SK-N-SH treated with all-trans-retinoic acid at 6 μM for 48 hours (cell line): Measurements from ENCODE around the gene LYST.

Experiments used
- ATAC-seq: fragments of 200-7000 bp; cut with Tn5 transposase; 3 replicates; pipeline ENCODE4 v1.9.1; 2020; ENCODE audit warnings: mild to moderate bottlenecking, moderate library complexity
- BACH2 ChIP-seq: fragments of 250-450 bp; sonication (Bioruptor Pico); IDR thresholded peaks from 2 replicates; pipeline ENCODE4 v1.9.0; 2021; ENCODE audit warnings: mild to moderate bottlenecking, borderline replicate concordance
- CREB5 ChIP-seq: fragments of 250-450 bp; sonication (Bioruptor Pico); IDR thresholded peaks from 2 replicates; pipeline ENCODE4 v1.5.1; 2020; ENCODE audit warnings: low read depth, mild to moderate bottlenecking, moderate library complexity
- CSDC2 ChIP-seq: fragments of 250-450 bp; sonication (Bioruptor Pico); IDR thresholded peaks from 2 replicates; pipeline ENCODE4 v1.5.0; 2020; ENCODE audit warnings: mild to moderate bottlenecking, moderate library complexity
- CSRNP3 ChIP-seq: fragments of 250-450 bp; sonication (Bioruptor Pico); IDR thresholded peaks from 2 replicates; pipeline ENCODE4 v1.5.1; 2021; ENCODE audit warnings: mild to moderate bottlenecking, moderate library complexity
- ESRRG ChIP-seq: fragments of 250-450 bp; sonication (Bioruptor Pico); IDR thresholded peaks from 2 replicates; pipeline ENCODE4 v1.6.1; 2021; ENCODE audit warnings: mild to moderate bottlenecking
- GLIS3 ChIP-seq: fragments of 250-450 bp; sonication (Bioruptor Pico); IDR thresholded peaks from 2 replicates; pipeline ENCODE4 v1.5.0; 2020; ENCODE audit warnings: mild to moderate bottlenecking, moderate library complexity
- ISL1 ChIP-seq: fragments of 250-450 bp; sonication (Bioruptor Pico); IDR thresholded peaks from 2 replicates; pipeline ENCODE4 v2.1.2; 2022; ENCODE audit warnings: mild to moderate bottlenecking, moderate library complexity
- PATZ1 ChIP-seq: fragments of 250-450 bp; sonication (Bioruptor Pico); IDR thresholded peaks from 2 replicates; pipeline ENCODE4 v1.8.0; 2020; ENCODE audit warnings: mild to moderate bottlenecking, moderate library complexity, borderline replicate concordance
- POU6F1 ChIP-seq: fragments of 250-450 bp; sonication (Bioruptor Pico); IDR thresholded peaks from 2 replicates; pipeline ENCODE4 v1.8.0; 2021; ENCODE audit warnings: low read depth, mild to moderate bottlenecking, moderate library complexity, borderline replicate concordance
- RARB ChIP-seq: fragments of 250-450 bp; sonication (Bioruptor Pico); IDR thresholded peaks from 2 replicates; pipeline ENCODE4 v1.8.0; 2021; ENCODE audit warnings: mild to moderate bottlenecking, moderate library complexity
- SNAI2 ChIP-seq: fragments of 250-450 bp; sonication (Bioruptor Pico); IDR thresholded peaks from 2 replicates; pipeline ENCODE4 v1.5.0; 2020; ENCODE audit warnings: mild to moderate bottlenecking, moderate library complexity
- TCF4 ChIP-seq: fragments of 250-450 bp; sonication (Bioruptor Pico); IDR thresholded peaks from 2 replicates; pipeline ENCODE4 v1.8.0; 2021; ENCODE audit warnings: mild to moderate bottlenecking, moderate library complexity, borderline replicate concordance
- TOX ChIP-seq: fragments of 250-450 bp; sonication (Bioruptor Pico); IDR thresholded peaks from 2 replicates; pipeline ENCODE4 v1.8.0; 2021; ENCODE audit warnings: mild to moderate bottlenecking, moderate library complexity, borderline replicate concordance
- TSHZ2 ChIP-seq: fragments of 250-450 bp; sonication (Bioruptor Pico); IDR thresholded peaks from 2 replicates; pipeline ENCODE4 v1.5.0; 2020; ENCODE audit warnings: mild to moderate bottlenecking, moderate library complexity
- ZC3H10 ChIP-seq: fragments of 250-450 bp; sonication (Bioruptor Pico); IDR thresholded peaks from 2 replicates; pipeline ENCODE4 v1.5.1; 2021; ENCODE audit warnings: mild to moderate bottlenecking, moderate library complexity
- ZFP3 ChIP-seq: fragments of 250-450 bp; sonication (Bioruptor Pico); IDR thresholded peaks from 2 replicates; pipeline ENCODE4 v1.5.0; 2020; ENCODE audit warnings: mild to moderate bottlenecking, moderate library complexity
- ZFP30 ChIP-seq: fragments of 450-650 bp; formaldehyde crosslinking; IDR thresholded peaks from 2 replicates; pipeline ENCODE4 v1.5.0; 2022; ENCODE audit warnings: mild to moderate bottlenecking, moderate library complexity
- ZNF565 ChIP-seq: fragments of 450-650 bp; formaldehyde crosslinking; conservative IDR thresholded peaks from 2 replicates; pipeline ENCODE4 v1.5.0; 2020; ENCODE audit warnings: low read depth, mild to moderate bottlenecking, moderate library complexity
- ZNF8 ChIP-seq: fragments of 450-650 bp; formaldehyde crosslinking; IDR thresholded peaks from 2 replicates; pipeline ENCODE4 v1.5.0; 2020; ENCODE audit warnings: mild to moderate bottlenecking, moderate library complexity

LYST gene

GRCh38 chr1:235671992-235672391, 194.7 kb downstream of the LYST start:
- no peak for TF ChIP-seq TSHZ2 (CRISPR knock-in tag)
- TF ChIP-seq GLIS3 = no peak
- no peak for TF ChIP-seq CSRNP3 (CRISPR knock-in tag)
- no peak for ATAC-seq

GRCh38 chr1:235670157-235670776, 196.4 kb downstream of the LYST start:
- no peak for ATAC-seq
- TF ChIP-seq TCF4 (CRISPR knock-in tag) (no peak), ESRRG (no peak), ZNF8 (CRISPR knock-in tag) (no peak), ZNF565 (no peak), ISL1 (CRISPR knock-in tag) (no peak), CSDC2 (no peak), GLIS3 (no peak), PATZ1 (CRISPR knock-in tag) (no peak), ZFP3 (CRISPR knock-in tag) (no peak), TOX (CRISPR knock-in tag) (no peak), CSRNP3 (CRISPR knock-in tag) (no peak), ZFP30 (CRISPR knock-in tag) (no peak), ZC3H10 (no peak), POU6F1 (no peak), RARB (no peak), SNAI2 (no peak), BACH2 (no peak)
- TF ChIP-seq, all 23 proteins: peak for 0

GRCh38 chr1:235669277-235669676, 197.4 kb downstream of the LYST start:
- no peak for TF ChIP-seq SNAI2
- TF ChIP-seq TSHZ2 (CRISPR knock-in tag) = no peak
- TF ChIP-seq ISL1 (CRISPR knock-in tag) = no peak
- TF ChIP-seq TOX (CRISPR knock-in tag) = no peak
- no peak for TF ChIP-seq TCF4 (CRISPR knock-in tag)
- TF ChIP-seq CREB5 (CRISPR knock-in tag) = no peak
- TF ChIP-seq ESRRG = no peak
- TF ChIP-seq BACH2 = no peak
- TF ChIP-seq ZNF565 = no peak
- TF ChIP-seq, all 23 proteins: peak for 0
- no peak for ATAC-seq
